Breast epithelium (tissue), 4 donors: ENCODE results near the gene SEC31B. TPM values are rescaled to one million over a fixed set of nuclear protein-coding genes. Genes with fewer than 3 reads are reported as not detected.

Experiments used
- DNase-seq, 2 donors: peaks; one replicate each; pipeline ENCODE4 v3.0.0-alpha.2; 2019; ENCODE audit warnings: low spot score in 2 of 2
- H3K27ac ChIP-seq, 2 donors: fragments of 200-600 bp; sonication (generic) in 1 of 2; one replicate each; pipeline ENCODE4 v1.5.1; 2016 to 2019; ENCODE audit warnings: mild to moderate bottlenecking in 1 of 2
- H3K27me3 ChIP-seq, 2 donors: fragments of 200-600 bp; sonication (generic) in 1 of 2; one replicate each; pipeline versions ENCODE4 v1.5.1 to v1.6.0; 2017 to 2019; ENCODE audit warnings: control low read depth in 1 of 2, mild to moderate bottlenecking in 1 of 2
- H3K36me3 ChIP-seq: fragments of 200-600 bp; one replicate; pipeline ENCODE4 v1.5.1; 2019
- H3K4me1 ChIP-seq, 2 donors: fragments of 200-600 bp; sonication (generic); one replicate each; pipeline ENCODE4 v1.5.1; 2016 to 2019; ENCODE audit warnings: control low read depth in 1 of 2
- H3K4me3 ChIP-seq, 3 donors: fragments of 200-600 bp; sonication (generic); 1 replicate in 2 of 3; 2 replicates in 1 of 3; pipeline ENCODE4 v1.5.1; 2016 to 2019; ENCODE audit warnings: mild to moderate bottlenecking in 3 of 3, moderate library complexity in 2 of 3
- H3K9me3 ChIP-seq, 2 donors: fragments of 200-600 bp; sonication (generic) in 1 of 2; one replicate each; pipeline ENCODE4 v1.5.1; 2016 to 2019; ENCODE audit warnings: control low read depth in 1 of 2
- CTCF ChIP-seq, 3 donors: fragments of 450-650 bp; IDR thresholded peaks; one replicate each; pipeline ENCODE4 v1.5.1; 2016 to 2017; ENCODE audit warnings: antibody characterized with exemption in 3 of 3, mild to moderate bottlenecking in 3 of 3, moderate library complexity in 3 of 3
- POLR2A ChIP-seq: fragments of 450-650 bp; IDR thresholded peaks from one replicate; pipeline ENCODE4 v1.6.1; 2016; ENCODE audit warnings: antibody characterized with exemption, mild to moderate bottlenecking, moderate library complexity
- POLR2AphosphoS5 ChIP-seq, 3 donors: sonication (generic); formaldehyde crosslinking; IDR thresholded peaks; one replicate each; pipeline ENCODE4 v1.6.1; 2017; ENCODE audit warnings: antibody characterized with exemption in 3 of 3
- intact Hi-C: fragments of 100-400 bp; cut with DNase I; formaldehyde crosslinking; loops from one replicate; pipeline ENCODE4 v1.15.1; 2023; ENCODE audit warnings: low total_unique reads
- total RNA-seq, 3 donors: library from RNA; depleted of rRNA; stranded (reverse); fragments of >200 nt; gene quantifications; one replicate each; pipeline ENCODE4 v1.1.0, GENCODE V29; 2016

Gene SEC31B
- total RNA-seq, 3 donors from 2014 or later = 9.8 to 18.1 (median 12.1) TPM

- H3K4me1 ChIP-seq = no peaks in the 10 kb centered on the region
- H3K4me3 ChIP-seq = no peak overlapping the region
- H3K36me3 ChIP-seq = no peaks in the 10 kb centered on the region
- no peak for DNase-seq
- no peak overlapping the region for H3K27ac ChIP-seq
- intact Hi-C loops = no loop called here
- no peaks in the 10 kb centered on the region for H3K27me3 ChIP-seq
- no peaks in the 10 kb centered on the region for H3K9me3 ChIP-seq
- no peak for TF ChIP-seq CTCF (IDR thresholded peaks at IDR 0.05)
- TF ChIP-seq POLR2A = no peak
- no peak for TF ChIP-seq POLR2AphosphoS5 (IDR thresholded peaks at IDR 0.05)
Measured at GRCh38 chr10:100506596-100507356, 12.9 kb downstream of the SEC31B start.

GRCh38 chr10:100505164-100505563 lies 14.5 kb downstream of the SEC31B start:
- DNase-seq = no peak
- intact Hi-C loops = no loop called here
- Histone ChIP-seq H3K9me3 (no peaks in the 10 kb centered on the region), H3K4me3 (no peak overlapping the region), H3K27me3 (no peaks in the 10 kb centered on the region), H3K27ac (no peak overlapping the region), H3K4me1 (no peaks in the 10 kb centered on the region), H3K36me3 (no peaks in the 10 kb centered on the region)
- TF ChIP-seq POLR2AphosphoS5 (IDR thresholded peaks at IDR 0.05) = no peak
- TF ChIP-seq CTCF (IDR thresholded peaks at IDR 0.05) = no peak
- TF ChIP-seq POLR2A = no peak

GRCh38 chr10:100504096-100504495 lies 15.6 kb downstream of the SEC31B start:
- intact Hi-C loops = no loop called here
- H3K27me3 ChIP-seq = no peaks in the 10 kb centered on the region
- no peaks in the 10 kb centered on the region for H3K4me1 ChIP-seq
- no peak overlapping the region for H3K4me3 ChIP-seq
- no peak overlapping the region for H3K27ac ChIP-seq
- no peak for DNase-seq
- H3K36me3 ChIP-seq = no peaks in the 10 kb centered on the region
- TF ChIP-seq POLR2A (no peak), CTCF (IDR thresholded peaks at IDR 0.05) (no peak), POLR2AphosphoS5 (IDR thresholded peaks at IDR 0.05) (no peak)
- H3K9me3 ChIP-seq = no peaks in the 10 kb centered on the region

- no peaks in the 10 kb centered on the region for H3K4me1 ChIP-seq
- no peak for DNase-seq
- intact Hi-C loops = no loop called here
- TF ChIP-seq POLR2A (no peak), POLR2AphosphoS5 (IDR thresholded peaks at IDR 0.05) (no peak), CTCF (IDR thresholded peaks at IDR 0.05) (no peak)
- H3K27me3 ChIP-seq = no peaks in the 10 kb centered on the region
- H3K27ac ChIP-seq = no peak overlapping the region
- H3K36me3 ChIP-seq = no peaks in the 10 kb centered on the region
- no peak overlapping the region for H3K4me3 ChIP-seq
- H3K9me3 ChIP-seq = no peaks in the 10 kb centered on the region
Measured at GRCh38 chr10:100502926-100503494, 16.7 kb downstream of the SEC31B start.

GRCh38 chr10:100501423-100501822 lies 18.2 kb downstream of the SEC31B start:
- intact Hi-C loops = no loop called here

More at GRCh38 chr10:100501423-100501822, 18.2 kb downstream of the SEC31B start:
- no peaks in the 10 kb centered on the region for H3K36me3 ChIP-seq
- H3K27ac ChIP-seq = no peak overlapping the region
- H3K4me3 ChIP-seq = no peak overlapping the region
- no peaks in the 10 kb centered on the region for H3K9me3 ChIP-seq
- TF ChIP-seq CTCF (IDR thresholded peaks at IDR 0.05) = no peak
- TF ChIP-seq POLR2A = no peak
- no peak for TF ChIP-seq POLR2AphosphoS5 (IDR thresholded peaks at IDR 0.05)
- DNase-seq = no peak
- no peaks in the 10 kb centered on the region for H3K27me3 ChIP-seq
- H3K4me1 ChIP-seq = no peaks in the 10 kb centered on the region
